K562 (cell line): ENCODE data around the gene CKAP5. TPM values are rescaled to one million over a fixed set of nuclear protein-coding genes. Genes with fewer than 3 reads are reported as not detected.
A peak's percentile ranks its signal among the peaks of the same experiment; 100 is the strongest.

ENCODE experiments used
- ETV5 ChIP-seq: sonication (generic); formaldehyde crosslinking; IDR thresholded peaks from 2 replicates; pipeline ENCODE4 v1.4.0; 2020; ENCODE audit warnings: low read depth, mild to moderate bottlenecking, missing genetic modification reagents
- microRNA-seq: library from miRNA; unstranded; fragments of <30 nt; microRNA quantifications from one replicate; pipeline ENCODE4, GENCODE V29; 2018; ENCODE audit warnings: borderline microRNAs expressed
- polyA plus RNA-seq, 8 experiments: library from polyadenylated mRNA; depleted of rRNA in 4 of 8; stranded (reverse) in 5 of 8; unstranded in 3 of 8; fragments of >200 nt; fragmentation: Nextera tagmentation in 2 of 8; fragmentation: Illumina TruSeq in 1 of 8; extraction: Ambion mirVana in 2 of 8; extraction: Trizol in 1 of 8; gene quantifications; 2 replicates each; pipeline versions ENCODE4 v1.2.1 to v1.2.3, GENCODE V29; 2011 to 2014; ENCODE audit warnings: inconsistent platforms in 1 of 8, missing spikeins in 1 of 8
- small RNA-seq: library from RNA; depleted of rRNA; stranded (forward); fragments of <200 nt; gene quantifications from one replicate; pipeline ENCODE3, GENCODE V24; 2014
- total RNA-seq, 7 experiments: library from RNA; depleted of rRNA in 6 of 7; stranded (reverse); fragments of >200 nt in 6 of 7; fragmentation: Illumina TruSeq in 2 of 7; extraction: Trizol in 2 of 7; gene quantifications; 2 replicates each; pipeline versions ENCODE4 v1.2.1 to v1.2.3, GENCODE V29; 2011 to 2021; ENCODE audit warnings: low replicate concordance in 1 of 7
- TF ChIP-seq, protein P1 (sequence below): fragments of 250-450 bp; sonication (Bioruptor Pico); IDR thresholded peaks from 2 replicates; pipeline ENCODE4 v1.8.0; 2022; ENCODE audit warnings: moderate library complexity, mild to moderate bottlenecking, inconsistent platforms

CKAP5 gene
- total and polyA plus RNA-seq, 9 of the 15 experiments (the other 6 are each of a cell fraction or from before 2014, with no cell fraction given): 60.1 to 239 (median 139) TPM

GRCh38 chr11:46693597-46694012 is 152.5 kb downstream of the CKAP5 start (continued):
- TF ChIP-seq, protein P1, sequence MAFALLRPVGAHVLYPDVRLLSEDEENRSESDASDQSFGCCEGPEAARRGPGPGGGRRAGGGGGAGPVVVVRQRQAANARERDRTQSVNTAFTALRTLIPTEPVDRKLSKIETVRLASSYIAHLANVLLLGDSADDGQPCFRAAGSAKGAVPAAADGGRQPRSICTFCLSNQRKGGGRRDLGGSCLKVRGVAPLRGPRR: no peak
- no peak for TF ChIP-seq ETV5 (CRISPR knock-in tag)

Small RNA genes lying within 50 kb of the gene (microRNA-seq; reads per million reads assigned to microRNA genes)
- 32.3 reads per million, percentile 70 among the genes with 10 or more reads in this experiment for gene MIR5582

Small RNA genes lying within 50 kb of the gene (small RNA-seq; reads per million reads assigned to genes)
- gene MIR5582: 1.1 reads per million, percentile 61 among the genes with 10 or more reads in this experiment
- not detected for gene RF00573
- gene SNORD67: 25.1 reads per million, percentile 97 among the genes with 10 or more reads in this experiment

Other genes starting within 250 kb of the CKAP5 start
- gene HARBI1, start 229.1 kb downstream of the CKAP5 start, total RNA-seq (2014; rRNA removed): 4.1 and 4.3 TPM in 2 replicates
- 5.6 and 6.0 TPM in 2 replicates for gene HARBI1, start 229.1 kb downstream of the CKAP5 start, total RNA-seq (2014; rRNA removed; fragmentation: Illumina TruSeq; extraction: Trizol)
- gene HARBI1, start 229.1 kb downstream of the CKAP5 start, total RNA-seq (2015; rRNA removed; fragmentation: Illumina TruSeq; extraction: Trizol): 4.9 and 6.9 TPM in 2 replicates
- gene HARBI1, start 229.1 kb downstream of the CKAP5 start, total RNA-seq (2021): 5.5 and 5.8 TPM in 2 replicates
- 4.7 and 5.5 TPM in 2 replicates for gene HARBI1, start 229.1 kb downstream of the CKAP5 start, polyA plus RNA-seq (2011; rRNA removed)
- 5.3 and 6.0 TPM in 2 replicates for gene HARBI1, start 229.1 kb downstream of the CKAP5 start, polyA plus RNA-seq (2014; fragmentation: Illumina TruSeq; extraction: Trizol)
- gene HARBI1, start 229.1 kb downstream of the CKAP5 start, polyA plus RNA-seq (2014; fragmentation: Nextera tagmentation; extraction: Ambion mirVana): 1 to 10 TPM; 6.0 to 8.4 TPM
- 3.5 and 6.1 TPM in 2 replicates for gene HARBI1, start 229.1 kb downstream of the CKAP5 start, polyA plus RNA-seq (2014; rRNA removed)
- 46.6 and 54.4 TPM in 2 replicates for gene ATG13, start 228.7 kb downstream of the CKAP5 start, total RNA-seq (2014; rRNA removed)
- 26.0 and 27.2 TPM in 2 replicates for gene ATG13, start 228.7 kb downstream of the CKAP5 start, total RNA-seq (2014; rRNA removed; fragmentation: Illumina TruSeq; extraction: Trizol)
- 23.3 and 24.5 TPM in 2 replicates for gene ATG13, start 228.7 kb downstream of the CKAP5 start, total RNA-seq (2015; rRNA removed; fragmentation: Illumina TruSeq; extraction: Trizol)
- 52.2 and 61.5 TPM in 2 replicates for gene ATG13, start 228.7 kb downstream of the CKAP5 start, total RNA-seq (2021)
- 56.9 and 66.1 TPM in 2 replicates for gene ATG13, start 228.7 kb downstream of the CKAP5 start, polyA plus RNA-seq (2011; rRNA removed)
- 36.5 and 38.1 TPM in 2 replicates for gene ATG13, start 228.7 kb downstream of the CKAP5 start, polyA plus RNA-seq (2014; fragmentation: Illumina TruSeq; extraction: Trizol)
- gene ATG13, start 228.7 kb downstream of the CKAP5 start, polyA plus RNA-seq (2014; fragmentation: Nextera tagmentation; extraction: Ambion mirVana): 10 to 100 TPM; 13.1 to 15.6 TPM
- 49.5 and 58.8 TPM in 2 replicates for gene ATG13, start 228.7 kb downstream of the CKAP5 start, polyA plus RNA-seq (2014; rRNA removed)
- 7.4 and 11.1 TPM in 2 replicates for gene ARHGAP1, start 145.7 kb downstream of the CKAP5 start, total RNA-seq (2014; rRNA removed)
- gene ARHGAP1, start 145.7 kb downstream of the CKAP5 start, total RNA-seq (2014; rRNA removed; fragmentation: Illumina TruSeq; extraction: Trizol): 5.9 and 6.9 TPM in 2 replicates
- gene ARHGAP1, start 145.7 kb downstream of the CKAP5 start, total RNA-seq (2015; rRNA removed; fragmentation: Illumina TruSeq; extraction: Trizol): 10.7 and 11.3 TPM in 2 replicates
- 30.3 and 30.4 TPM in 2 replicates for gene ARHGAP1, start 145.7 kb downstream of the CKAP5 start, total RNA-seq (2021)
- gene ARHGAP1, start 145.7 kb downstream of the CKAP5 start, polyA plus RNA-seq (2011; rRNA removed): 8.2 and 13.2 TPM in 2 replicates
- 25.0 and 26.7 TPM in 2 replicates for gene ARHGAP1, start 145.7 kb downstream of the CKAP5 start, polyA plus RNA-seq (2014; fragmentation: Illumina TruSeq; extraction: Trizol)
- gene ARHGAP1, start 145.7 kb downstream of the CKAP5 start, polyA plus RNA-seq (2014; fragmentation: Nextera tagmentation; extraction: Ambion mirVana): 1 to 10 TPM; 3.6 to 5.7 TPM
- 14.1 and 14.2 TPM in 2 replicates for gene ARHGAP1, start 145.7 kb downstream of the CKAP5 start, polyA plus RNA-seq (2014; rRNA removed)
- gene ZNF408, start 145.2 kb downstream of the CKAP5 start, total RNA-seq (2014; rRNA removed): 11.8 and 12.2 TPM in 2 replicates
- 7.3 and 7.4 TPM in 2 replicates for gene ZNF408, start 145.2 kb downstream of the CKAP5 start, total RNA-seq (2014; rRNA removed; fragmentation: Illumina TruSeq; extraction: Trizol)
- gene ZNF408, start 145.2 kb downstream of the CKAP5 start, total RNA-seq (2015; rRNA removed; fragmentation: Illumina TruSeq; extraction: Trizol): 12.8 and 14.1 TPM in 2 replicates
- gene ZNF408, start 145.2 kb downstream of the CKAP5 start, total RNA-seq (2021): 17.4 and 18.4 TPM in 2 replicates
- gene ZNF408, start 145.2 kb downstream of the CKAP5 start, polyA plus RNA-seq (2011; rRNA removed): 4.5 and 7.6 TPM in 2 replicates
- 7.4 and 10.8 TPM in 2 replicates for gene ZNF408, start 145.2 kb downstream of the CKAP5 start, polyA plus RNA-seq (2014; fragmentation: Illumina TruSeq; extraction: Trizol)
- gene ZNF408, start 145.2 kb downstream of the CKAP5 start, polyA plus RNA-seq (2014; fragmentation: Nextera tagmentation; extraction: Ambion mirVana): under 1 TPM; 0.15 to 0.38 TPM
- 7.0 and 10.0 TPM in 2 replicates for gene ZNF408, start 145.2 kb downstream of the CKAP5 start, polyA plus RNA-seq (2014; rRNA removed)
- gene F2, start 127.1 kb downstream of the CKAP5 start, total RNA-seq (2014; rRNA removed): not detected in 2 replicates
- not detected in 2 replicates for gene F2, start 127.1 kb downstream of the CKAP5 start, total RNA-seq (2014; rRNA removed; fragmentation: Illumina TruSeq; extraction: Trizol)
- gene F2, start 127.1 kb downstream of the CKAP5 start, total RNA-seq (2015; rRNA removed; fragmentation: Illumina TruSeq; extraction: Trizol): not detected in 2 replicates
- gene F2, start 127.1 kb downstream of the CKAP5 start, total RNA-seq (2021): 0.16 and 0.22 TPM in 2 replicates
- gene F2, start 127.1 kb downstream of the CKAP5 start, polyA plus RNA-seq (2011; rRNA removed): not detected in 2 replicates
- not detected in 2 replicates for gene F2, start 127.1 kb downstream of the CKAP5 start, polyA plus RNA-seq (2014; fragmentation: Illumina TruSeq; extraction: Trizol)
- not detected for gene F2, start 127.1 kb downstream of the CKAP5 start, polyA plus RNA-seq (2014; fragmentation: Nextera tagmentation; extraction: Ambion mirVana)
- gene F2, start 127.1 kb downstream of the CKAP5 start, polyA plus RNA-seq (2014; rRNA removed): not detected in 2 replicates
- gene LRP4, start 72.3 kb upstream of the CKAP5 start, total RNA-seq (2014; rRNA removed): 0.09 and 0.16 TPM in 2 replicates
- 0.25 and 0.29 TPM in 2 replicates for gene LRP4, start 72.3 kb upstream of the CKAP5 start, total RNA-seq (2014; rRNA removed; fragmentation: Illumina TruSeq; extraction: Trizol)
- 0.07 TPM in 1 of 2 replicates, not detected in the other for gene LRP4, start 72.3 kb upstream of the CKAP5 start, total RNA-seq (2015; rRNA removed; fragmentation: Illumina TruSeq; extraction: Trizol)
- 0.35 and 0.60 TPM in 2 replicates for gene LRP4, start 72.3 kb upstream of the CKAP5 start, total RNA-seq (2021)
- 0.30 and 0.54 TPM in 2 replicates for gene LRP4, start 72.3 kb upstream of the CKAP5 start, polyA plus RNA-seq (2011; rRNA removed)
- gene LRP4, start 72.3 kb upstream of the CKAP5 start, polyA plus RNA-seq (2014; fragmentation: Illumina TruSeq; extraction: Trizol): 0.30 and 0.32 TPM in 2 replicates
- gene LRP4, start 72.3 kb upstream of the CKAP5 start, polyA plus RNA-seq (2014; fragmentation: Nextera tagmentation; extraction: Ambion mirVana): under 1 TPM; 0.04 to 0.10 TPM
- gene LRP4, start 72.3 kb upstream of the CKAP5 start, polyA plus RNA-seq (2014; rRNA removed): 0.04 and 0.19 TPM in 2 replicates
- gene CSTPP1, start 90.5 kb upstream of the CKAP5 start, total RNA-seq (2014; rRNA removed): 9.4 and 11.9 TPM in 2 replicates
- gene CSTPP1, start 90.5 kb upstream of the CKAP5 start, total RNA-seq (2014; rRNA removed; fragmentation: Illumina TruSeq; extraction: Trizol): 7.7 and 8.4 TPM in 2 replicates
- 9.0 and 10.9 TPM in 2 replicates for gene CSTPP1, start 90.5 kb upstream of the CKAP5 start, total RNA-seq (2015; rRNA removed; fragmentation: Illumina TruSeq; extraction: Trizol)
- gene CSTPP1, start 90.5 kb upstream of the CKAP5 start, total RNA-seq (2021): 10.8 and 12.1 TPM in 2 replicates
- gene CSTPP1, start 90.5 kb upstream of the CKAP5 start, polyA plus RNA-seq (2011; rRNA removed): 8.6 and 12.5 TPM in 2 replicates
- gene CSTPP1, start 90.5 kb upstream of the CKAP5 start, polyA plus RNA-seq (2014; fragmentation: Illumina TruSeq; extraction: Trizol): 16.6 and 17.8 TPM in 2 replicates
- 1 to 10 TPM; 6.5 to 7.6 TPM for gene CSTPP1, start 90.5 kb upstream of the CKAP5 start, polyA plus RNA-seq (2014; fragmentation: Nextera tagmentation; extraction: Ambion mirVana)
- gene CSTPP1, start 90.5 kb upstream of the CKAP5 start, polyA plus RNA-seq (2014; rRNA removed): 9.2 and 10.3 TPM in 2 replicates